Hepatocyte (in vitro differentiated cells): ENCODE measurements around the gene KCNMB1. TPM values are rescaled to one million over a fixed set of nuclear protein-coding genes. Genes with fewer than 3 reads are reported as not detected.

Experiments
- DNase-seq: peaks from one replicate; pipeline ENCODE4 v3.0.0-alpha.2; 2016; ENCODE audit warnings: low spot score
- H2AFZ ChIP-seq: fragments of 200-600 bp; sonication (generic); 2 replicates; pipeline ENCODE4 v1.6.0; 2016; ENCODE audit warnings: antibody characterized with exemption, mild to moderate bottlenecking
- H3K27ac ChIP-seq: fragments of 200-600 bp; sonication (generic); 2 replicates; pipeline ENCODE4 v1.5.1; 2016; ENCODE audit warnings: mild to moderate bottlenecking
- H3K27me3 ChIP-seq: fragments of 200-600 bp; sonication (generic); 2 replicates; pipeline ENCODE4 v1.6.1; 2016
- H3K36me3 ChIP-seq: fragments of 200-600 bp; sonication (generic); replicated peaks from 2 replicates; pipeline ENCODE4 v1.5.1; 2016; ENCODE audit warnings: low read depth; ENCODE audit not compliant: insufficient read depth
- H3K4me1 ChIP-seq: fragments of 200-600 bp; sonication (generic); 2 replicates; pipeline ENCODE4 v1.5.1; 2016; ENCODE audit warnings: mild to moderate bottlenecking, moderate library complexity; ENCODE audit not compliant: insufficient read depth
- H3K4me2 ChIP-seq: fragments of 200-600 bp; sonication (generic); 2 replicates; pipeline ENCODE4 v1.6.0; 2016
- H3K4me3 ChIP-seq: fragments of 200-600 bp; sonication (generic); 2 replicates; pipeline ENCODE4 v1.5.1; 2016; ENCODE audit warnings: mild to moderate bottlenecking
- H3K79me2 ChIP-seq: fragments of 200-600 bp; sonication (generic); 2 replicates; pipeline ENCODE4 v1.6.0; 2017; ENCODE audit warnings: mild to moderate bottlenecking
- H3K9me2 ChIP-seq: fragments of 200-600 bp; sonication (generic); replicated peaks from 2 replicates; pipeline ENCODE4 v1.6.0; 2017; ENCODE audit warnings: mild to moderate bottlenecking; ENCODE audit not compliant: insufficient read depth
- H3K9me3 ChIP-seq: fragments of 200-600 bp; sonication (generic); 2 replicates; pipeline ENCODE4 v1.5.1; 2016; ENCODE audit warnings: low read depth, mild to moderate bottlenecking
- H4K20me1 ChIP-seq: fragments of 200-600 bp; sonication (generic); 2 replicates; pipeline ENCODE4 v1.6.0; 2016; ENCODE audit warnings: mild to moderate bottlenecking; ENCODE audit not compliant: insufficient read depth, poor library complexity, severe bottlenecking
- CTCF ChIP-seq: fragments of 200-600 bp; sonication (generic); IDR thresholded peaks from 2 replicates; pipeline ENCODE4 v1.5.1; 2016; ENCODE audit warnings: antibody characterized with exemption, mild to moderate bottlenecking; ENCODE audit not compliant: poor library complexity
- EZH2 ChIP-seq: fragments of 200-600 bp; sonication (generic); IDR thresholded peaks from 2 replicates; pipeline ENCODE4 v1.6.1; 2016; ENCODE audit warnings: antibody characterized with exemption, mild to moderate bottlenecking, borderline replicate concordance
- EZH2phosphoT487 ChIP-seq: fragments of 200-600 bp; sonication (generic); IDR thresholded peaks from one replicate; pipeline ENCODE4 v1.6.1; 2018; ENCODE audit warnings: antibody characterized with exemption, mild to moderate bottlenecking, low read depth, moderate library complexity; ENCODE audit not compliant: unreplicated experiment, severe bottlenecking
- WGBS: methylation state at CpG from one replicate; pipeline ENCODE4 v1.1.6; 2016; ENCODE audit warnings: low lambda C conversion rate; ENCODE audit errors: missing lambda C conversion rate; 5-methylcytosine and 5-hydroxymethylcytosine counted together
- polyA plus RNA-seq: library from polyadenylated mRNA; unstranded; fragments of >200 nt; fragmentation: Nextera tagmentation; extraction: Ambion mirVana; gene quantifications from 2 replicates; pipeline ENCODE4 v1.2.1, GENCODE V29; 2016
- total RNA-seq: library from RNA; depleted of rRNA; stranded (reverse); fragments of >200 nt; gene quantifications from 2 replicates; pipeline ENCODE4 v1.2.3, GENCODE V29; 2014

KCNMB1 gene
- total and polyA plus RNA-seq, 2 experiments from 2014 or later, result 0.07 to 0.19 TPM

DNA sequence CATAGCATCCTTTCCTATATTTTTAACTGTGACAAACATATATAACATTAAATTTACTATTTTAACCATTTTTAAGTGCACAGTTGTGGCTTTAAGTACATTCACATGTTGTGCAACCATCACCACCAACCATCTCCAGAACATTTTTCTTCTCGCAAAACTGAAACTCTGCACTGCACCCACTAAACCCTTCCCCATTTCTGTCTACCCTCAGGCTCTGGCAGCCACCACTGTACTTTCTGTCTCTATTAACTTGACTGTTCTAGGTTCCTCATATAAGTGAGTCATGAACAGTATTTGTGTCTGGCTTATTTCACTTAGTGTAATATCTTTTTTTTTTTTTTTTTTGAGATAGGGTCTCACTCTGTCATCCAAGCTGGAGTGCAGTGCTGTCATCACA lies 25.5 kb downstream of the KCNMB1 start:
- 80% methylated on average over 1 of the region's 1 CpG for WGBS
- H3K36me3 ChIP-seq, result no peaks in the 10 kb centered on the region
- H2AFZ ChIP-seq, result no peak overlapping the region
- no peaks in the 10 kb centered on the region for H3K9me3 ChIP-seq
- no peak for TF ChIP-seq CTCF
- no peak for TF ChIP-seq EZH2
- no peak for TF ChIP-seq EZH2phosphoT487
- no peaks in the 10 kb centered on the region for H3K4me1 ChIP-seq
- no peak for DNase-seq
- H3K27ac ChIP-seq, result no peak overlapping the region
- no peaks in the 10 kb centered on the region for H3K79me2 ChIP-seq
- H3K4me2 ChIP-seq, result no peak overlapping the region
- H3K9me2 ChIP-seq, result no peaks in the 10 kb centered on the region
- peaks cover 2% of the 10 kb centered on the region for H3K27me3 ChIP-seq
- no peaks in the 10 kb centered on the region for H4K20me1 ChIP-seq
- H3K4me3 ChIP-seq, result no peak overlapping the region

- DNase-seq, result no peak
- H4K20me1 ChIP-seq, result no peaks in the 10 kb centered on the region
- H3K4me3 ChIP-seq, result no peak overlapping the region
- TF ChIP-seq EZH2, result no peak
- TF ChIP-seq EZH2phosphoT487, result no peak
- TF ChIP-seq CTCF, result no peak
- H3K4me2 ChIP-seq, result no peak overlapping the region
- H3K9me2 ChIP-seq, result no peaks in the 10 kb centered on the region
- H3K27me3 ChIP-seq, result peaks cover 1% of the 10 kb centered on the region
- H3K27ac ChIP-seq, result no peak overlapping the region
- WGBS, result 81% methylated on average over 6 of the region's 6 CpGs
- H3K79me2 ChIP-seq, result no peaks in the 10 kb centered on the region
- no peak overlapping the region for H2AFZ ChIP-seq
- H3K36me3 ChIP-seq, result no peaks in the 10 kb centered on the region
- no peaks in the 10 kb centered on the region for H3K9me3 ChIP-seq
- H3K4me1 ChIP-seq, result peaks cover 6% of the 10 kb centered on the region
Measured at GRCh38 chr5:170362656-170363055, 26.5 kb downstream of the KCNMB1 start.

GRCh38 chr5:170362102-170362501 lies 27.1 kb downstream of the KCNMB1 start:
- 93% methylated on average over 7 of the region's 7 CpGs for WGBS
- peaks cover 6% of the 10 kb centered on the region for H3K4me1 ChIP-seq
- no peaks in the 10 kb centered on the region for H3K9me3 ChIP-seq
- H3K4me3 ChIP-seq, result no peak overlapping the region
- no peak overlapping the region for H3K4me2 ChIP-seq
- no peaks in the 10 kb centered on the region for H3K9me2 ChIP-seq
- H3K36me3 ChIP-seq, result no peaks in the 10 kb centered on the region
- H3K27me3 ChIP-seq, result no peaks in the 10 kb centered on the region
- no peak overlapping the region for H2AFZ ChIP-seq
- TF ChIP-seq EZH2phosphoT487, result no peak
- TF ChIP-seq EZH2, result no peak
- TF ChIP-seq CTCF, result no peak
- DNase-seq, result no peak
- no peaks in the 10 kb centered on the region for H3K79me2 ChIP-seq
- no peak overlapping the region for H3K27ac ChIP-seq
- no peaks in the 10 kb centered on the region for H4K20me1 ChIP-seq

DNA sequence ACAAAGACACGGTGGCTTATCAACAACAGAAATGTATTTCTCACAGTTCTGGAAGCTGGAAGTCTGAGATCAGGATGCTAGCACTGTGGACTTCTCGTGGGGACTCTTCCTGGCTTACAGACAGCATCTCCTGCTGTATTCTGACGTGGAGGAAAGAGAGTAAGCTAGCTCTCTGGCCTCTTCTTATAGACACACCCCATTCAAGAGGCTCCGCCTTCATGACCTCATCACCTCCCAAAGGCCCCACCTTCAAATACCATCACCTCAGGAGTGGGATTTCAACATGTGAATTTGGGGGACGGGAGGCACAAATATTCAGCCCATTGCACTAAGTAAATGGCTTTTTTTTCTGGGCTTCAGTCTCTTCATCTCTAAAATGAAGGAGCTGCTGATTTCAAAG lies 27.6 kb downstream of the KCNMB1 start:
- H3K36me3 ChIP-seq, result no peaks in the 10 kb centered on the region
- no peak for DNase-seq
- no peaks in the 10 kb centered on the region for H3K27me3 ChIP-seq
- H3K9me3 ChIP-seq, result no peaks in the 10 kb centered on the region
- no peak overlapping the region for H3K4me2 ChIP-seq
- H3K9me2 ChIP-seq, result no peaks in the 10 kb centered on the region
- no peaks in the 10 kb centered on the region for H4K20me1 ChIP-seq
- no peak overlapping the region for H3K27ac ChIP-seq
- TF ChIP-seq CTCF, result no peak
- no peak for TF ChIP-seq EZH2
- no peak for TF ChIP-seq EZH2phosphoT487
- 85% methylated on average over 5 of the region's 5 CpGs for WGBS
- no peak overlapping the region for H2AFZ ChIP-seq
- no peaks in the 10 kb centered on the region for H3K79me2 ChIP-seq
- H3K4me3 ChIP-seq, result no peak overlapping the region
- peaks cover 6% of the 10 kb centered on the region for H3K4me1 ChIP-seq
